Nephron (organoid): ENCODE measurements around the gene IRF4.

Experiments
- H3K27ac Mint-ChIP-seq, 3 experiments: 2 replicates each; pipeline ENCODE4 v1.8.0; 2020; ENCODE audit warnings: mixed read lengths in 3 of 3, mild to moderate bottlenecking in 2 of 3, moderate library complexity in 1 of 3
- H3K27me3 Mint-ChIP-seq: 2 replicates; pipeline ENCODE4 v1.8.0; 2021; ENCODE audit warnings: low read depth, mild to moderate bottlenecking, moderate library complexity, mixed read lengths
- H3K36me3 Mint-ChIP-seq: 2 replicates; pipeline ENCODE4 v1.8.0; 2020; ENCODE audit warnings: low read depth, mixed read lengths
- H3K4me1 Mint-ChIP-seq: 2 replicates; pipeline ENCODE4 v1.8.0; 2020; ENCODE audit warnings: mixed read lengths
- H3K4me3 Mint-ChIP-seq, 3 experiments: 2 replicates each; pipeline ENCODE4 v1.8.0; 2020; ENCODE audit warnings: mild to moderate bottlenecking in 3 of 3, mixed read lengths in 3 of 3, moderate library complexity in 2 of 3
- H3K9me3 Mint-ChIP-seq: 2 replicates; pipeline ENCODE4 v1.8.0; 2020; ENCODE audit warnings: mixed read lengths
- TF ChIP-seq, protein P1 (sequence below), 3 experiments: fragments of 200-600 bp; sonication (generic); IDR thresholded peaks; one replicate each; pipeline ENCODE4 v1.5.0; 2021; ENCODE audit warnings: antibody characterized with exemption in 3 of 3; ENCODE audit not compliant: unreplicated experiment in 3 of 3

Gene IRF4

DNA sequence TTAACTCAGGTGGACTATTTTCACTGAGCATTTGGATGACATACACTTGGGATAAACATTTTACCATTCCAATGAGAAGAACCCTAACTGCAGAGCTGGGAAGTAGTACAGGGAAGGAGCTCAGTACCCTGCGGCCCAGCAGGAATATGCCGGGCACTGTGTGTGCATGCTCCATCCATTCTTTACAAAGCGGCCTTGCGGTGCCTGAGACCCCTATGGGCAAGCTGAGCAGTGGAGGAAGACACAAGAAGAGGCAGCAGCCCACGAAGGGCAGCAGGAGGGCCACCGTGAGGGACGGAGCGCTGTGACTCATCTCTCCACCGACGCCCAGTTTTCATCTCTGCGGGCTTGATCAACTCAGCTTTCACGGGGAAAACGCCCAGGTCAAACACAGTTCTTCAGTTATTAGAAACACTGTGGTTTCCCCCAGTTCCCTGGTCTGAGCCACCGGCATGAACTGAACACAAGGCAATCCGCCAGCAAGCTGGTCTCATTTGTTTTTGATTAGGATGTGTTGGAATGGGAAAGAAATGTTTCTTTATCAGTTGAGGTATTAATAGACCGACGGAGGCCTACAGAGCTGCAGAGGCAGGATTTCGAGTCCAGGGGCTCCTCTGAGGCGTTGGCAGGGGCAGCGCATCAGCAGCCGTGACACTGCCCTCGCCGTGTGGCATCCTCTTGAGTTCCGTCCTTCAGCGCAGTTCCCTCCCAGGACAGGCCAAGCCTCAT lies 44.9 kb downstream of the IRF4 start:
- Mint-ChIP-seq H3K9me3 (no peaks in the 10 kb centered on the region), H3K4me1 (no peaks in the 10 kb centered on the region), H3K4me3 (no peak overlapping the region), H3K27ac (no peak overlapping the region), H3K36me3 (no peaks in the 10 kb centered on the region), H3K27me3 (peaks cover 18% of the 10 kb centered on the region)
- TF ChIP-seq, protein P1, sequence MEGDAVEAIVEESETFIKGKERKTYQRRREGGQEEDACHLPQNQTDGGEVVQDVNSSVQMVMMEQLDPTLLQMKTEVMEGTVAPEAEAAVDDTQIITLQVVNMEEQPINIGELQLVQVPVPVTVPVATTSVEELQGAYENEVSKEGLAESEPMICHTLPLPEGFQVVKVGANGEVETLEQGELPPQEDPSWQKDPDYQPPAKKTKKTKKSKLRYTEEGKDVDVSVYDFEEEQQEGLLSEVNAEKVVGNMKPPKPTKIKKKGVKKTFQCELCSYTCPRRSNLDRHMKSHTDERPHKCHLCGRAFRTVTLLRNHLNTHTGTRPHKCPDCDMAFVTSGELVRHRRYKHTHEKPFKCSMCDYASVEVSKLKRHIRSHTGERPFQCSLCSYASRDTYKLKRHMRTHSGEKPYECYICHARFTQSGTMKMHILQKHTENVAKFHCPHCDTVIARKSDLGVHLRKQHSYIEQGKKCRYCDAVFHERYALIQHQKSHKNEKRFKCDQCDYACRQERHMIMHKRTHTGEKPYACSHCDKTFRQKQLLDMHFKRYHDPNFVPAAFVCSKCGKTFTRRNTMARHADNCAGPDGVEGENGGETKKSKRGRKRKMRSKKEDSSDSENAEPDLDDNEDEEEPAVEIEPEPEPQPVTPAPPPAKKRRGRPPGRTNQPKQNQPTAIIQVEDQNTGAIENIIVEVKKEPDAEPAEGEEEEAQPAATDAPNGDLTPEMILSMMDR (IDR thresholded peaks at IDR 0.05; ENCODE audit: unreplicated experiment in 3 of 3) = no peak

DNA sequence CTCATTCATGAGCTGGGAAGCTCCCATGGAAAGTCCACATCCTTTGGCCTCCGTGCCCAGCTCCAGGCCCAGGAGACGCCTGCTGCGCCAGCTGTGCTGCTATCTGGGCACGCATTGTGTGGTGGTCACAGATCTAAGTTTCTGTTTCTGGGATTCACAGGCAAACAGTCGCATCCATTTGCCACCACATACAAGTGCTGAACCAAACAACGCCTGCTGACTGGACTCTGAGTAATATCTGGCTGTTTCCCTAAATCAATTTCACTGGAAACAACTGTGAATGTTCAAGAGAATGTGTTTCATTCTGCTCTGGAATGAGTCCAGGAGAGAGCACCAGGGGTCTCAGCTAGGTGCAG lies 45.5 kb downstream of the IRF4 start:
- TF ChIP-seq, protein P1 (IDR thresholded peaks at IDR 0.05; ENCODE audit: unreplicated experiment in 3 of 3) = no peak
- Mint-ChIP-seq H3K27me3 (peaks cover 16% of the 10 kb centered on the region), H3K9me3 (no peaks in the 10 kb centered on the region), H3K4me3 (no peak overlapping the region), H3K27ac (no peak overlapping the region), H3K4me1 (no peaks in the 10 kb centered on the region), H3K36me3 (no peaks in the 10 kb centered on the region)

DNA sequence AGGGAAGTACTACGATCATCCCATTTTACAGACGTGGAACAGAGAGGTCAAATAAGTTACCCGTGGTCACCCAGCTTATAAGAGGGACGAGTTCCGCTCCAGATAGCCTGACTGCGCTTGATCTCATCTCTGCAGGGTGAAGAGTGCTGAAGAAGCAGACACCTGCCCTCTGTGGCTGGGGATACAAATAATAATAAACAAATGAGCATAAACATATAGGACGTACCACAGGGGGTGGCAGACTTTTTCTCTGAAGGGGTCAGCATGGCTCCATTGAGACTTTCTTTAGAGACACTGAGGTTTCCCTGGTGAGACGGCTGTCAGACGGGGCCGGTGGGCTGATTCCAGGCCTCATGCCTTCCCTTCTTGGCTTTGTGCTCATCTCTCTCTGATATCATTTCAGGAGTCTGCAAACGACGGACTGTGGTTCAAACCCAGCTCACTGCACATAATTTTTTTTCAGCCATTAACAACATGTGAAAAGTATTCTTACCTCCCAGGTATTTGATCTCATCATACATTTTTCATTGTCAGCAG lies 47.1 kb downstream of the IRF4 start:
- Mint-ChIP-seq H3K36me3 (no peaks in the 10 kb centered on the region), H3K4me1 (no peaks in the 10 kb centered on the region), H3K4me3 (no peak overlapping the region), H3K9me3 (no peaks in the 10 kb centered on the region), H3K27ac (no peak overlapping the region), H3K27me3 (peaks cover 23% of the 10 kb centered on the region)
- TF ChIP-seq, protein P1 (IDR thresholded peaks at IDR 0.05; ENCODE audit: unreplicated experiment in 3 of 3) = no peak

DNA sequence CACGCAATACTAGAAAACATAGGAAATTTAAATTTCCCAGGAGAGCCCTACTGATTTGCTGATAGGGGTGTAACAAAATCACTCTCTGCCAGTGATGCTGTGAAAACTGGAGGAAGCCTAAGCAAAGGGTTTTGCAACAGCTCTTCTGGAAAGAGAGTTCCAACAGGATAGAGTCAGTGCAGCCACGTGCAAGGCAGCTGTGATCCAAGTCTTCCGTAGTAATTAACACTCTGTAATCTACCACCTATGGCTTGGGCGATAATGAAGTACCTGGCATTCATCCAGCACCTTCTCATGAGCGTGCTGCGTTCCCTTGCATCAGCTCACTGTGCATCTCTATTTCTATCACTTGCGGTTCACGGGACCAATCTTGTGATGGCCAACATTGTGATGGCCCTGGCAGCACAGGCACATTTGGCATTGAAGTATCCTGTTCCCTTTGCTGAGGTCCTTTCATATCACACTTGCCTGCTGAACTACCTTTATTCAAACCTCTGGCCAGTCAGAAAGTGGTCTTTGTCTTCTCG lies 48.2 kb downstream of the IRF4 start:
- Mint-ChIP-seq H3K4me3 (no peak overlapping the region), H3K27ac (no peak overlapping the region), H3K36me3 (no peaks in the 10 kb centered on the region), H3K9me3 (no peaks in the 10 kb centered on the region), H3K4me1 (no peaks in the 10 kb centered on the region), H3K27me3 (peaks cover 22% of the 10 kb centered on the region)
- TF ChIP-seq, protein P1 (IDR thresholded peaks at IDR 0.05; ENCODE audit: unreplicated experiment in 3 of 3) = no peak

DNA sequence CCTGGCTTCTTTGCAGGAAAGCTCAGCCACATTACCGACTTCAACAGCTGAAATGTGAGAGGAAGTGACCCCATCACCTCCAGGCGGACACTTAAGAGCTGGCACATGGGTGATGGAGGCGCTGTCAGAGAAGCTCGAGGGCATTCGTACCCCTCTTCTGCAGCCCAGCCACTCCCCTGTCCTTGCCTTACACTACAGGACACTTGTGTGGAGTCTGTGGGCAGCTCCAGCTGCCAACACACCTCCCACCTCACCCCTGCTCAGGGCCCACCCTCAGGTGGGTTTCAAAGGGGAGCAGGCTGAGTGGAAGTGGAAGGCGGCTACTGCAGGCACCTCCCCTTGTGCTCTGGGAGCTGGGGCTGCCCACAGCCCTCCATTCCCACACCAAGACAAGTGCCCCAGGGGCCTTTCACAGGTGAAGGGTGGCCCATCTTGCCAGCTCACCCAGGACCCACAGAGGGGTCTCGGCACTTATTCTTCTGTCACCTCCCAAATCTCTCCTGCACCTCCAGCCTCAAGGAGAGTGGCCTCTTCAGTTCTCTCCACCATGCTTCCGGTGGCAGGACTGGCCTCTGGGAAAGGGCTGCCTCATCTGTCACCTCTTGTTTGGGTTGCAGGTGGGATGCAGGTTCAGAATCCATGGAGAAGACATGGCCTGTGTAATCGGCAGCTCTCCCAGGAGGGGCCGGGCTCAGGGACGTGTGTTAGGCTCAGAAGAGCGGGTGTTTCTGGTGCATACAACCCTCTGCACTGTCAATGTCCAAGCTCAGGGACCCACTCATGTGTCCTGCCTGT lies 49.8 kb downstream of the IRF4 start:
- Mint-ChIP-seq H3K27ac (no peak overlapping the region), H3K4me3 (no peak overlapping the region), H3K36me3 (no peaks in the 10 kb centered on the region), H3K27me3 (peaks cover 25% of the 10 kb centered on the region), H3K4me1 (no peaks in the 10 kb centered on the region), H3K9me3 (no peaks in the 10 kb centered on the region)
- TF ChIP-seq, protein P1 (IDR thresholded peaks at IDR 0.05; ENCODE audit: unreplicated experiment in 3 of 3) = no peak
